Skeletal muscle tissue (tissue), 4 donors: ENCODE results near the gene ST6GALNAC6. TPM values are rescaled to one million over a fixed set of nuclear protein-coding genes. Genes with fewer than 3 reads are reported as not detected.

Experiments used
- H3K27ac ChIP-seq: one replicate; pipeline ENCODE4 v1.7.0; 2013; ENCODE audit warnings: mild to moderate bottlenecking, low read depth, low read length, inconsistent platforms
- H3K27me3 ChIP-seq, 3 donors: one replicate each; pipeline ENCODE4 v1.7.0; 2013; ENCODE audit warnings: low read length in 3 of 3; ENCODE audit not compliant: control insufficient read depth in 3 of 3, insufficient read depth in 3 of 3
- H3K36me3 ChIP-seq, 3 donors: one replicate each; pipeline ENCODE4 v1.7.0; 2013; ENCODE audit warnings: low read length in 3 of 3; ENCODE audit not compliant: control insufficient read depth in 3 of 3, insufficient read depth in 3 of 3
- H3K4me1 ChIP-seq, 3 donors: one replicate each; pipeline ENCODE4 v1.7.0; 2013; ENCODE audit warnings: low read length in 3 of 3, mild to moderate bottlenecking in 3 of 3; ENCODE audit not compliant: control insufficient read depth in 3 of 3, insufficient read depth in 3 of 3
- H3K4me3 ChIP-seq, 3 donors: one replicate each; pipeline ENCODE4 v1.7.0; 2013; ENCODE audit warnings: low read length in 3 of 3
- H3K9ac ChIP-seq, 3 donors: one replicate each; pipeline ENCODE4 v1.7.0; 2013; ENCODE audit warnings: low read length in 3 of 3, mild to moderate bottlenecking in 3 of 3, moderate library complexity in 2 of 3, low read depth in 1 of 3
- H3K9me3 ChIP-seq, 3 donors: one replicate each; pipeline ENCODE4 v1.7.0; 2013; ENCODE audit warnings: low read length in 3 of 3; ENCODE audit not compliant: control insufficient read depth in 3 of 3
- total RNA-seq: library from RNA; depleted of rRNA; stranded (reverse); fragments of >200 nt; gene quantifications from one replicate; pipeline ENCODE4 v1.2.3, GENCODE V29; 2014
- donor health status: Osteomylitis.

The ST6GALNAC6 gene
- total RNA-seq, 1 donor from 2014 or later = 33.9 TPM

DNA sequence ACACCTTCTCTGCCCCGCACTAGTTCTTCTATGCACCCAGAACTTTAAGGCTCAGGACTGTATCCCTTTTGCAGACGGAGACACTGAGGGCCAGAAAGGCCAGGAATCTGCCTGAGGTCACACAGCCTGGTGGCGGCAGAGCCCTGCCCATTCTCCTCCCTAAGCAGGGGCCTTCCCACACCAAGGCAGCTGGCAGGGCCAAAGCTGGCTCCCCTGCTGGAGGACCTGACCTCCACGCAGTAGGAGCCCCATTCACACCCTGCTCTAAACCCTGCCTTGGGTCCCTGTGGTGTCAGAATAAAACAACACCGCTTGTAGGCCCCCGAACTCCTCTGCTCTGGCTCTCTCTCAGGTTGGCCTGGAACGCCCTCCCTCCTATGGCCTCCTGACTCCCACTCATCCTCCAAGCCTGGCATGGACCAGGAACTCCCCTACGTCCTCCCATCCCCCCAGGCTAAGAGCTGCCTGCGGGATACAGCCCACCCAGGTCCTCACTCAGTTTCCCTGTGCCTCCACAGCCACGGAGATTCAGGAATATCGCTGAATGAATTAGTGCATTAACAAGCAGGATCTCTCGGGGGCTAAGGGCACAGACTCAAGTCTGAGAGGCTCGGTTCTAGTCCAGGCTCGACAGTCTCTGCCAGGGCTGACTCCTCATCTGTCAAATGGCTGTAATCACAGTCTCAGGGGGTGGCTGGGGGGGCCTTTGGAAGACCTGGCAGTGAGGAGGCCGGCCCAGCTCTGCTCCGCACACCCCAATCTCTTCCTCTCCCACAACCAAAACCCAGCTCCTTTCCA, 2.8 kb downstream of the ST6GALNAC6 start:
- Histone ChIP-seq H3K4me1 (peaks cover 26 to 39% (median 31%) of the 10 kb centered on the region in 3 donors), H3K27ac (peak overlapping the region; percentile 96), H3K4me3 (peak overlapping the region; percentile 70 to 81 (median 74)), H3K36me3 (peaks cover 39 to 47% (median 42%) of the 10 kb centered on the region in 3 donors), H3K9me3 (peaks cover 0 to 8% (median 5%) of the 10 kb centered on the region in 3 donors), H3K27me3 (no peaks in the 10 kb centered on the region), H3K9ac (peak overlapping the region; percentile 84 to 96 (median 85))

DNA sequence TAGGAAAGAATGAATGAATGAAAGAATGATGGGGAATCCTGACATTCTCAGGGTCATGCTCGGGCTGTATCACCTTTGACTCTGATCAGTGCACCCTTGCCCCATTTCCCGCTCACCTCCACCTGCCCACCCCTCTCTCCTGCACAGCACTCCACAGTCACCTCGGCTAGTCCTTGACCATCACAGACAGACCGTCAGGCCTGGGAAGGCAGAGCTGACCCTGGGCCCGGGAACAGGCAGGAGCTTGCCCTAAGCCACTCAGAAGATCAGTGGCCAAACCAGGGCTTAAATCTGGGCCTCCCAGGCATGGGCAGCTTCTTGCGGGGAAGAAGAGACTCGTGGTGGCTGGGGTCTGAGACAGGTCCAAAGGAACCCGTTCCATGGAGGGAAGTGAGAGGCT, 3.6 kb downstream of the ST6GALNAC6 start:
- Histone ChIP-seq H3K36me3 (peaks cover 42 to 50% (median 46%) of the 10 kb centered on the region in 3 donors), H3K9me3 (peaks cover 0 to 8% (median 5%) of the 10 kb centered on the region in 3 donors), H3K4me3 (no peak overlapping the region), H3K9ac (peak overlapping the region in 2 of 3 donors; percentile 84 to 96), H3K27me3 (no peaks in the 10 kb centered on the region), H3K4me1 (peaks cover 26 to 39% (median 31%) of the 10 kb centered on the region in 3 donors), H3K27ac (no peak overlapping the region)

DNA sequence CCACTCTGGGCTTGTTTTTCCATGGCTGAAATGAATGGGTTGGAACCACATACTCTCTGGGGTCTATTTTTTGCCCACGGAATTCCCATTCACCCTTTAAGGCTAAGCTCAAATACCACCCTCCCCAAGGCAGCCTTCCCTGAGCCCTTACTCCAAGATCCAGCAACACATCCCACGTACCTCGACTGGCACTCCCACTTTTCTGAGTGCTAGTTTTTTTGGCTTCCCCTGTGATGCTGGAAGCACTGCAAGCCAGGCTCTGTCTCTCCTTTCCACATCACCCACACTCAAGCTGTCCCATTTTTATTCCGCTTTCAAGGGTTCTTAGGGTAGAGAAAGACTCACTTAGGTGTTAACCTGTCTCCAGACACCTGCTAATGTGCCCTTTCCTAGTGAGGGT, 6.0 kb downstream of the ST6GALNAC6 start:
- Histone ChIP-seq H3K27ac (no peak overlapping the region), H3K4me3 (no peak overlapping the region), H3K36me3 (peaks cover 53 to 60% (median 56%) of the 10 kb centered on the region in 3 donors), H3K27me3 (no peaks in the 10 kb centered on the region), H3K9ac (no peak overlapping the region), H3K9me3 (peaks cover 0 to 8% (median 5%) of the 10 kb centered on the region in 3 donors), H3K4me1 (peaks cover 22 to 29% (median 23%) of the 10 kb centered on the region in 3 donors)

DNA sequence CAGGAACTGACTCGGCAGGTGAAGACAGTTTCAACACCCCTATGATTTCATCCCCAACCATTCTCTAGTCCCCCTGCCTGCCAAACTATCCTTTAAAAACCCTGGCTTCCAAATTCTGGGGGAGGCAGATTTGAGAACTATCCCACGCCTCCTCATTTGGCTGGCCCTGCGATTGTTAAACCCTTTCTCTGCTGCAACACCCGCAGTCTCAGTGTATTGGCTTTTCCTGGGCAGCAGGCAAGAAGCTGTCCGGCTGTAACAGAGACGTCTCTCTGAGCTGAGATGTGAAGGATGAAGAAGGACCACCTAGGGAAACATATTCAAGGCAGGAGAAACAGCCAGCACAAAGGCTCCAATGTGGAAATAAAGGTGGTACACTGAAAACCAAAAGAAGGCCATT, 6.6 kb downstream of the ST6GALNAC6 start:
- Histone ChIP-seq H3K4me1 (peaks cover 20 to 26% (median 20%) of the 10 kb centered on the region in 3 donors), H3K36me3 (peaks cover 55 to 62% (median 58%) of the 10 kb centered on the region in 3 donors), H3K27me3 (no peaks in the 10 kb centered on the region), H3K4me3 (no peak overlapping the region), H3K9ac (no peak overlapping the region), H3K27ac (no peak overlapping the region), H3K9me3 (peaks cover 0 to 8% (median 5%) of the 10 kb centered on the region in 3 donors)

DNA sequence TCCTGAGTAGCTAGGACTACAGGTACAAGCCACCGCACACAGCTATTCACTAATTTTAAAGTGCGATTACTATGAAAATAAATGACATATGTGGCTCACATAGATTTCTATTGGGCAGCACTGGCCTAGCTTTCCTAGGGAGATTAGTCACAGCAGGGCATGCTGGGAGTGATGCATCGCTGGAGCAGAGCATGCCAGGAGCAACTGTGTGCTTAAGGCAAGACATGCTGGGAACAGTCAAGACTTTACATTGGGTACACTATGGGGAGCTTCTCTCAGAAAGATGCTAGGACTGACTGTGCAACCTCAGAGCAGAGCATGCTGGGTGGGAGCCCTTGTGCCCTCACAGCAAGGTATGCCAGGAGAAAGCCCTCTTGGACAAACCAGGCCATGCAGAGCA, 9.3 kb downstream of the ST6GALNAC6 start:
- Histone ChIP-seq H3K27me3 (no peaks in the 10 kb centered on the region), H3K9ac (no peak overlapping the region), H3K9me3 (peaks cover 0 to 8% (median 5%) of the 10 kb centered on the region in 3 donors), H3K27ac (no peak overlapping the region), H3K4me3 (no peak overlapping the region), H3K4me1 (peaks cover 6 to 9% (median 8%) of the 10 kb centered on the region in 3 donors), H3K36me3 (peaks cover 69 to 73% (median 70%) of the 10 kb centered on the region in 3 donors)

DNA sequence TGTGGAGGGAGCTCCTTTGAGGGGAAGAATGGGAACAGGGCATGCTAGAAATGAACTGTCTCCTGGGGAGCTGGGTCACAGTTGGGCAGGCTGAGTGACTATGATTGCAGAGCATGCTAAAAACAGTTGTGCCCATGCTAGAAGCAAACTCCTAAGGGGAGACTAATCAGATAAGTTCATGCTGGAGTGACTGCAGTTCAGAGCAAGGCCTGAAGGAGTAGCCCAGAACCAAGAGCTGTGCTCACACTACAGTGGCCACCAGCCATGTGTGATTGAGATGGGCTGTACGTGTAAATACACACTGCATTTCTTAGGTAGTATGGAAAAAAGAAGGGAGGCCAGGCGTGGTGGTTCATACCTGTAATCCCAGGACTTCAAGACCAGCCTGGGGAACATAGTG, 11.6 kb downstream of the ST6GALNAC6 start:
- peaks cover 0 to under 1% (median 0%) of the 10 kb centered on the region in 3 donors for H3K9me3 ChIP-seq
- peaks cover 48 to 56% (median 51%) of the 10 kb centered on the region in 3 donors for H3K36me3 ChIP-seq
- H3K4me3 ChIP-seq = no peak overlapping the region
- no peak overlapping the region for H3K27ac ChIP-seq
- H3K9ac ChIP-seq = peak overlapping the region in 1 of 3 donors; percentile 51
- no peaks in the 10 kb centered on the region for H3K27me3 ChIP-seq
- peaks cover 20 to 23% (median 22%) of the 10 kb centered on the region in 3 donors for H3K4me1 ChIP-seq

DNA sequence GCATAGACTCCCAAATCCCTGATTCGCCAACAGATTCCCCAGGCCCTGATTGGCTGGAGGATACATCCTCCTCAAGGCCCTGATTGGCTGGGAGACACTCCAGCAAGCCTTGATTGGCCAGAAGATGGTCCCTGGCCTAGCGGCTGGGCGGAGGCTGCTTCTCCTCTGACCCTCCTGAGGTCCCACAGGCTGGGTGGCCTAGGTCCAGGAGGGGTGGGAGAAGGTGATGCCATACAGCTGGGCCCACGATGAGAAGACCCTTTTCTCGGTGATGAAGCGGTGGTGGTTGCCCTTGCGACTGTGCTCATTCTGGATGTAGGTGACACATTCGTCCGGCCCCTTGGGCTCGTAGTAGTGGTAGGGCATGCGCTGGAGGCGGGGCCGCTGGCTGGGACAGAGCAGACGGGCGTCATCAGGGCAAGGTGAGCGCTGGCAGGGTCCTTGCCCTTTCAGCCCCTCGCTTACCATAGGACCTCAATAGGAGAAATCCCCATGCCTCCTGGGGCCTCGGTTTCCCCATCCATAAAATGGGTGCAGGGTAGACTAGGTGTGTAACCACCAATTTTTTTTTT, 12.9 kb downstream of the ST6GALNAC6 start:
- peaks cover 21 to 25% (median 23%) of the 10 kb centered on the region in 3 donors for H3K4me1 ChIP-seq
- no peak overlapping the region for H3K4me3 ChIP-seq
- no peaks in the 10 kb centered on the region for H3K9me3 ChIP-seq
- H3K27me3 ChIP-seq = no peaks in the 10 kb centered on the region
- H3K36me3 ChIP-seq = peaks cover 42 to 48% (median 46%) of the 10 kb centered on the region in 3 donors
- H3K27ac ChIP-seq = no peak overlapping the region
- H3K9ac ChIP-seq = peak overlapping the region in 1 of 3 donors; percentile 33

DNA sequence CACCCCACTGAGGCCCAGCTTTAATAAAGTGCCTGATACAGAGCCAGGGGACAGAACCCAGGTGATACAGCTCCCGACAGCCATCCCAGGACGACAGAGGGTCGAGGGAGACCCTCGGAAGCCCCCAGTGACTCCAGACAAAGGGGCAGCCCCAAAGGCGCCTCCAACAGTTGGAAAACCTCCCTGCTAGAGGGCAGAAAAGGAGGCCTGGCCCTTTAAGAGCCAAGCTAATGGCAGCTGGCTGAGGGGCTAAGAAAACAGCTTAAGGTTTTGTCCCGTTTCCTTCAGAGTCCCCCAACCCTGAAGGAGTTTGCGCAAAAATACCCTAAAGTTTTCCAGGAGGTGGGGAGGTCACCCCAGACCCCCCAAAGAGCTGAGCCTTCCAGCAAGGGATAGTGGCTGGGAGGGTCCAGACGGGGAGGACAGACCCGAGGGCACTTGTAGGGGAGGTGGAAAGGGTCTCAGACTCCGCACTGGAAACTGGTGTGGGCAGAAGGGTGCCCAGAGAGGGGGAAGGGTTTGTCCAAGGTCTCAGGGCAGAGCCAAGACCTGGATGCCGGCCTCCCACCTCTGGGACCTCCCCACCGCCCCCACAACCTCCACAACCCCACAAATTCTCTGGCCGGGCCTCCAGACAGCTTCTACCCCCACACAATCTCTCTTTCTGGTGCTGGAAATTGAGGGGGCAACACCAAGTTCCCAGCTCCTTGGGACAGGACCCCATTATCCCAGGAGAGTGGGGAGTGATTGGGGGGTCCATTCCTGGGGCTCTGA, 13.7 kb downstream of the ST6GALNAC6 start:
- peak overlapping the region in 1 of 3 donors; percentile 33 for H3K9ac ChIP-seq
- H3K4me1 ChIP-seq = peaks cover 21 to 25% (median 23%) of the 10 kb centered on the region in 3 donors
- H3K9me3 ChIP-seq = no peaks in the 10 kb centered on the region
- H3K36me3 ChIP-seq = peaks cover 38 to 43% (median 42%) of the 10 kb centered on the region in 3 donors
- no peaks in the 10 kb centered on the region for H3K27me3 ChIP-seq
- H3K4me3 ChIP-seq = no peak overlapping the region
- peak overlapping the region; percentile 18 for H3K27ac ChIP-seq

DNA sequence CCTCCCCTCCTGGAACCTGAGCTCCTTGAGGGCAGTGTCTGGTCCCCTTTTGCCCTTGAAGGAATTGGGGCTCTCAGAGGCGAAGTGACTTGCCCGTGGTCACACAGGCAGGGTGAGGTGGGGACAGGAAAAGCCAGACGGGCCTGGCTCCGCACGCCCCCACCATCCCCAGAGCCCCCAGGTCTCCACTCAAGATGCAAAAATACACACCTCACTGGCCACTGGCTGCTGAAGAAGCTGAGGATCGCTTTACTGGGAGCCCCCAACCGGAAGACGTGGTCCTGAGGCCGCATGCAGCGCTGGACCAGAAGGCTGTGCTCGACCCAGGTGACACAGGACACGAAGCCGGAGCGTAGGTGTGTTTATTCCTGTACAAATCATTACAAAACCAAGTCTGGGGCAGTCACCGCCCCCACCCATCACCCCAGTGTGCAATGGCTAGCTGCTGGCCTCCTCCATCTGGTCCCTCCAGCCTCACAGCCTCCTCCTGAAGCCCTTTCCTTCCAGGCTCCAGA, 14.4 kb downstream of the ST6GALNAC6 start:
- Histone ChIP-seq H3K9me3 (no peaks in the 10 kb centered on the region), H3K27ac (peak overlapping the region; percentile 18), H3K9ac (peak overlapping the region in 1 of 3 donors; percentile 54), H3K27me3 (no peaks in the 10 kb centered on the region), H3K4me3 (no peak overlapping the region), H3K36me3 (peaks cover 31 to 37% (median 35%) of the 10 kb centered on the region in 3 donors), H3K4me1 (peaks cover 21 to 25% (median 23%) of the 10 kb centered on the region in 3 donors)
